NCI-H1048 (cell line): ENCODE results near the gene GGT6.

Experiments
- DNase-seq: peaks from one replicate; lab custom pipeline; 2025; lab: John Stamatoyannopoulos, UW

Gene GGT6

DNA sequence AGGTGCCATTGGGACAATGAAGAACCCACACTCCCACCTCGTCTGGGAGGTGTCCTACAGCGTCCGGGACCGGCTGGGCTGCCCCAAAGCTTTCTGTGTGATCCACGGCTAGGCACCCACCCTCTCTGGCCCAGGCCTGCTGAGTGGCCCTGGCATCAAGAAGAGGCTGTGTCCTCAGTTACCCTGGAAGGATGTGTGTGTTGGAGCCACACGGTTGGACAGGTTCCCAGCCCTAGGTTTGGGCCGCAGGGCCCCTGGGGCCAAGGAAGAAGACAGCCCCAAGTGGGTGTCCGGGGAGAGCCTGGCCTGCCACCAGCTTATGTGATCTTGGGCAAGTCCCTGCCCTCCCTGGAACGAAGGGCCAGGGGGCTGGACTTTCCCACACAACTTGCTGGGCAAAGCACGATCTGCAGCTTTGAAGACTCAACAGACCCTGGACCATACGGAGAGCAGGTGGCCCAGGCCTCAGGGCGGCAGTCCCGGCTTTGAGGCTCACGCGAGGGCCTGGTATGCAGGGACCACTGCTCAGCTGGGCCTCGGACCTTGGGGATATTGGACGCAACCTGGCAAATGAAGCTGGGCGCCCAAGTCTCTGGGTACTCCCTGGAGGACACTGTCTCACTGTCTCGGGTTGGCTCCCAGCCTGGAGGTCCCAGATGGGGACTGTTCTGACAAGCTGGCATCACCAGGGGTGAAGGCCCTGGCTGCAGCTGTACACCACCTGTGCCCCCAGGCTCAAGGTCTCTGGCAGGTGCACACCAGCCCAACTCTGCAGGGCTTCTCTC is 22.7 kb downstream of the GGT6 start:
- no peak for DNase-seq

DNA sequence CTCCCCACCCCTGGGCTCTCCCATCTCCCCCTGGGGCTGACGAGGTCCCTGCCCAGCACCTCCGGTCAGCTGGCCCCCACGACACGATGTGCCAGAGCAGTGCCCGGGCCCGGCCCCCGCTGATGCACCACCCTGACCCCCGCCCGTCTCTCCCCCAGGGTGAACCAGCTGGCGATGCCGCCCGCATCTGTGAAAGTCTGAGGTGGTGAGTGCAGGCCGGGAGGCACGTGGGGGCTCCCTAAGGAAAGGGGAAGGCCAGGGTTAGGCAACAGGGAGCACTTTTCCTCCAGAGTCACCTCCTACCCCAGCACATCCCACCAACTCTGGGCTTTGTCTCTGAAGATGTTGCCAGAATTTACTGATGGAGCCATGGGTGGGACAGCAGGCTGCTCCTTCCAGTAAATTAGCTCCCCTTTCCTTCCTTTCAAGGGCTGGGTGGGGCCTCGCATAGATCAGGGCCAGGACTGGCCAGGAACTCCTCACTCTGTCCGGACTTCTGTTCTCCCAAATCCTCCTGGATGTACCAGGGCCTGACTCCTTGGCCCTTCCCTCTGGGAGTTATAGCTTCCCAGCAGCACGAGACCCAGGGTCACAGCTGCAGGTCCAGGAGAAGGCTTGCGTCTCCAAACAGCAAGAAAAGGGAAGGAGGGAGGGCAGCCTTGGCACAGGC is 23.5 kb downstream of the GGT6 start:
- no peak for DNase-seq

- DNase-seq: no peak
Measured at GRCh38 chr17:4536259-4536741, 24.1 kb downstream of the GGT6 start.

DNA sequence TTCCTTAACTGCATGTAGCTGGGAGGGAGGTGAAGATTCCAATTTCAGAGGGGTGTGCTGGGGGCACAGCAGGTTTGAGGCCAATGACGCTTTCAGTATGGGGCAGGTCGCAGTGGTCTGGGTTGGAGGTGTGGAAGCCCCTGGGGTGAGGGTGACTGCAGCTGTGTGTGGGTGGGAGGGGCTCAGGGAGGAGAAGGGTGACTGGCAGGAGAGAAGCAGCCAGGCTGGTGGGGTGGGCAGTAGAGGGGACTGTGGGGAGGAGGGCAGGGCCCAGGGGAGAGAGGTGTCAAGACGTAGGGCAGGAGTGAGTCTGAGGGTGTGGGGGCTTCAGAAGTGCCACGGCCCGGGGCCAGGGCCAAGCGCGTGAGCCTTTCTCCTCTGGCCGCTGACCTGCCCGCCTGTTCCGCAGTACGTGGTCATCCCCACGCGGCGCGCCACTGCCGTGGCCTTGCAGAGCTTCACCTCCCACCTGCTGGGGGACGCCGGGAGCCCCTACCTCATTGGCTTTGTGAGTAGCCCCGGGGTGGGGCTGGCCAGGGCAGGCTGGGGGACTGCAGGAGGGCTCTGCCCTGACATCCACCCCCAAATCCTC is 24.6 kb downstream of the GGT6 start:
- DNase-seq: no peak

- no peak for DNase-seq
Measured at GRCh38 chr17:4534928-4535666, 25.3 kb downstream of the GGT6 start.

- DNase-seq: no peak
Measured at GRCh38 chr17:4534515-4534914, 25.9 kb downstream of the GGT6 start.

DNA sequence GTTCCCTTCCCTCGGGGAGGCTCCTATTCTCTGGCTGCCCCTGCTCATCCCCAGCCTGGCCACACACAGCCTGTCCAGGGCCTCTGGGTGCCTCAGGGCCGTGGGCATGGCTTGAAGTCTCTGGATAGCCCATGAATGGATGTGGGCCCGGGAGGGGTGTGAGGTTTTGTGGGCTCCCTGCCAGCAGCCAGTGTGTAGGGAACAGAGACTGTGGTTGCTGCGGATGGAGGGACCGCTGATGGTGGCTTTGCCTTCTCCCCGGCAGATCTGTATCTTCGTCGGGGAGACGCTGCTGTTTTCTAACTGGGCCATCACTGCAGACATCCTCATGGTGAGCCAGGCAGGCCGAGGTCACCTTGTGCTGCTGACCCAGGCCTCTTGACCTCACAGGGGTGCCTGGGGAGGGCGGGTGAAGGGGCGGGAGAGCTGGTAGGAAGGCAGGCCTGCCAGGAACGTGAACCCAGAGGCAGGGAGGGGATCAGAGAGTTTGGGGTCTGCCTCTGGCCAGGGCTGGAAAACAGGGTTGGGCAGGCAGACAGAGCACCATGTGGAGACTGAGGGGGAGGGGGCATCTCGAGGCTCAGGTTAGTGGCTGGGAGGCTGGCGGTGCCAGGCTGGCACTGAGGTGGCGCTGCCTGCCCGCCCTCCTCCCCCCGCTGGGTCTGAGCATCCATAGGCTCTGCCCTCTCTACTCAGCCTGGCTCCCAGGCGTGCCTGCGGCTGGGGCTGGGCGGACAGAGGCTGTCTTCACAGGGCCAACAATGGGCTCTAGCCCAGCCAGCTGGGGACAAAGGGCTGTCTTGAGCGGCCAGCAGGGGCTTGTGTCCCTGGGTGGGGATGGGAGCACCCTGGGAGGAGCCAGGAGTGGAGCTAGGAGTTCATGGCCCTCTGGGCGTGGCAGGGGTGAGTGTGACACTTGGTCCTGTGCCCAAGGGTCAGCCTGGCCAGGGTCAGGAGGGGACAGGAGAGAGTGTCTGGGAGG is 26.6 kb downstream of the GGT6 start:
- DNase-seq: no peak

GRCh38 chr17:4532860-4533522 is 27.4 kb downstream of the GGT6 start:
- no peak for DNase-seq

- DNase-seq: no peak
Measured at GRCh38 chr17:4531988-4532736, 28.2 kb downstream of the GGT6 start.

- no peak for DNase-seq
Measured at GRCh38 chr17:4530799-4531730, 29.3 kb downstream of the GGT6 start.

GRCh38 chr17:4529533-4530152 is 30.7 kb downstream of the GGT6 start:
- no peak for DNase-seq

DNA sequence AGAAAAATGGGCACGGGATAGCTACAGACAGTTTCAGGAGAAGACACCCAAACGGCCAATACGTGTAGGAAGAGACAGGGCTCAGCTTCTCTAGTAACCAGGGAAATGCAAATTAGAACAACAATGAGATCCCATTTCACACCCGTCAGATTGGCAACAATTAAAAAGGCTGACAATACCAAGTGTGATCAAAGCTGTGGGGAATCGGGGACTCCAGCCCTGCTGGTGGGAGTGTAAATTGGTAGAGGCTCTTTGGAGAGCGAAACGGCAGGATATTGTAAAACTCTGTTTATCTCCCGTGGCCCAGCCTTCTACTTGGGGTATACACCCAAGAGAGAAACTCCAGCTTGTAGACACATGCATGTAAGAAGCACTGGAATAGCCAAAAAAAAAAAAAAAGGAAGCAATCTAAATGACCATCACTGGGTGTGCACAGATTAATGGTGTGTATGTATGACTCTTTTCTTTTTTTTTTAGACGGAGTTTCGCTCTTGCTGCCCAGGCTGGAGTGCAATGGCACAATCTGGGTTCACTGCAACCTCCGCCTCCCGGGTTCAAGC is 32.7 kb downstream of the GGT6 start:
- no peak for DNase-seq

DNA sequence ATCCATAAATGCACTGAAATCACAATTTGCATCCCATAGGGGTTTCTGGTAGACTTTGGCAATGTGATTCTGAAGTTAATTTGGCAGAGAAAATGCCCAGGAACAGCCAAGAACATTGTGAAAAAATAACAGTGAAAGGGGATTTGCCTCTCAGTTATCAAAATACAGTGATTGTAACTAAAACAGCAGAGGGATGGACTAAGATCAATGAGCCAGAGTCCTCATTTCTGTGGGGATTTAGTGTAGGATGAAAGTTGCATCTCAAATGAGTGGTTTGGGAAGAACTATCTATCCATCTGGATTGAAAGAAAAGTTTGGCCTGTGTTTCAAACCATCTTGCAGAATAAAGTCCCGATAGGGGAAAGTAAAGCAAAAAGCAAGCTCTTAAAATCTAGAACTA is 33.2 kb downstream of the GGT6 start:
- no peak for DNase-seq

GRCh38 chr17:4525691-4526397 is 34.5 kb downstream of the GGT6 start:
- no peak for DNase-seq

- no peak for DNase-seq
Measured at GRCh38 chr17:4523946-4524345, 36.4 kb downstream of the GGT6 start.

- DNase-seq: no peak
Measured at GRCh38 chr17:4522661-4523060, 37.7 kb downstream of the GGT6 start.

DNA sequence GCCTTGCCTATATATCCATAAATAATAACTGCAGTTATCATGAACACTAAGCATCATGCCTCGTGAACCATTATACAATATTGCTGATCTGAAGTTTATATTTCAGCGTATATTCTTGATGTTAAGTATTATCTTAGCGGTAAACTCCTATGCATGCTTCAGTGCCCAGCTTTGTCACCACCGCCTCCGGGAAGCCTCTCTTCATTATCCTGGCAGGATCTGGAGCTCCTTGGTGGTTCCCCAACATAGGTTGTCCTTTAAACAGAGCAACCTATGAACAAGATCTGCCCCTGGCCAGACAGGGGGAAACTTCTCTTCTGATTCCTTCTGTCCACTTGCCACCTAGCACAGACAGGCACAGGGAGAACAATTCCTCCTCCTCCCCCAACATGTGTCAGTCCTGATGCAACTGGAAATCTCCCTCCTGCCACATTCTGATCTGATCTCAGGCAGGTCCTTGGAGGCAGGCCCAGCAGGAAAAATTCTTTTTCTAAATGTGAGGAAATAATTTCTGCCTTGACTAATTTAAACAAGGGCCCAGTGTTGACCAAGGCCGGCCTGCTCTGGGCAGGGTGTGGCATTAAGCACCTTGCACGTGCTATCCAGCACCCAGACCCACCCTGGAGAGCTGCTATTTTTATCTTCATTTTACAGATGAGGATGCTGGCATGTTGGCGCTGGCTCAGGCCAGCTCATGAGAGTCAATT is 39.3 kb downstream of the GGT6 start:
- DNase-seq: no peak
